ENCODE data around the gene E2F7.

Gene E2F7

GRCh38 chr12:76998908-76999556 lies 66.3 kb downstream of the E2F7 start:
- TF ChIP-seq CTCF (IDR thresholded peaks at IDR 0.05) = no peak

GRCh38 chr12:76998386-76998785 lies 67.0 kb downstream of the E2F7 start:
- TF ChIP-seq CTCF (IDR thresholded peaks at IDR 0.05) = no peak

- TF ChIP-seq CTCF (IDR thresholded peaks at IDR 0.05) = no peak
Observed at GRCh38 chr12:76997011-76997780, 68.2 kb downstream of the E2F7 start.

GRCh38 chr12:76990716-76991115 lies 74.7 kb downstream of the E2F7 start:
- no peak for TF ChIP-seq CTCF (IDR thresholded peaks at IDR 0.05)

GRCh38 chr12:76984566-76984965 lies 80.8 kb downstream of the E2F7 start:
- no peak for TF ChIP-seq CTCF (IDR thresholded peaks at IDR 0.05)

DNA sequence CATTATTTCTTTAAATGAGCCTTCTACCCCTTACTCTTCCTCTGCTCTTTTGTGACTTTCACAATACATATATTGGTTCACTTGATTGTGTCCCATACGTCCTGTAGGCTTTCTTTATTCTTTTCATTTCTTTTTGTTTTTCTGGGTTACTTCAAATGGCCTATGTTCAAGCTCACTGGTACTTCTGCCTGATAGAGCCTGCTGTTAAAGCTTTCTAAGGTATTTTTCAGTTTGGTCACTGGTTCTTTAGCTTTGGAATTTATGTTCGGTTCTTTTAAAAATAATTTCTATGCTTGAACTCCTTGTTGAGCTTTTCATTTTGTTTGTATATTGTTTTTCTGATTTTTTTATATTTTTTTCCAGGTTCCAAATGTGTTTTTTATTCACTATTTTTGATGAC lies 81.9 kb downstream of the E2F7 start:
- TF ChIP-seq CTCF (IDR thresholded peaks at IDR 0.05) = no peak

DNA sequence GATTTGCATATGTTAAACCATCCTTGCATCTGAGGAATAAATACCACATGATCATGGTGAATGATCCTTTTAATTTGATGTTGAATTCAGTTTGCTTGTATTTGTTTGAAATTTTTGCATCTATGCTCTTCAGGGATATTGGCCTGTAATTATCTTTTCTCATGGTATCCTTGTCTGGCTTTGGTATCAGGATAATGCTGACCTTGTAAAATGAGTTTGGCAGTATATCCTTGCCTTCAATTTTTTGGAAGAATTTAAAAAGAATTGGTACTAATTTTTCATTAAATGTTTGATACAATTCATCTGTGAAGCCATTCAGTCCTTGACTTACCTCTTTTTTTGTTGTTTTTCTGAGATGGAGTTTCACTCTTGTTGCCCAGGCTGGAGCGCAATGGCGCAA lies 85.2 kb downstream of the E2F7 start:
- no peak for TF ChIP-seq CTCF (IDR thresholded peaks at IDR 0.05)

Measured in LNCAP (cell line).